ENCODE measurements around the gene DNAL4. TPM values are rescaled to one million over a fixed set of nuclear protein-coding genes. Genes with fewer than 3 reads are reported as not detected.
A peak's percentile ranks its signal among the peaks of the same experiment; 100 is the strongest.

The DNAL4 gene
- total RNA-seq = 4.7 and 6.1 TPM in 2 replicates

- Mint-ChIP-seq H3K4me1 (ENCODE audit: low read depth) (peaks cover 13% of the 10 kb centered on the region), H3K9me3 (no peaks in the 10 kb centered on the region), H3K27ac (peak within 1 kb of the TSS; percentile 59), H3K4me3 (ENCODE audit: low read depth) (peak within 1 kb of the TSS; percentile 86), H3K36me3 (ENCODE audit: low read depth) (no peaks in the 10 kb centered on the region), H3K27me3 (ENCODE audit: low read depth) (peaks cover 11% of the 10 kb centered on the region)
- peak; percentile 89 for DNase-seq (ENCODE audit: low spot score)
- intact Hi-C loops (cut with micrococcal nuclease) = loop anchor here (5.0 kb wide), 1 partner anchor 37 kb away; the partner anchor contains the start of gene SUN2
Observed at GRCh38 chr22:38793721-38794466, at the start of gene DNAL4. DNAL4 (minus strand) TSS chr22:38794143; CDS start chr22:38782731, 11,412 bp downstream.

- Mint-ChIP-seq H3K36me3 (ENCODE audit: low read depth) (no peaks in the 10 kb centered on the region), H3K27me3 (ENCODE audit: low read depth) (peaks cover 53% of the 10 kb centered on the region), H3K9me3 (no peaks in the 10 kb centered on the region), H3K4me3 (ENCODE audit: low read depth) (no peak overlapping the region), H3K4me1 (ENCODE audit: low read depth) (peaks cover 7% of the 10 kb centered on the region), H3K27ac (no peak overlapping the region)
- peak; percentile 45 for DNase-seq (ENCODE audit: low spot score)
- intact Hi-C loops (cut with micrococcal nuclease) = loop anchor here (5.0 kb wide), 1 partner anchor 76 kb away; no protein-coding TSS in a partner anchor
Observed at GRCh38 chr22:38843201-38843656, 49.3 kb upstream of the DNAL4 start.

- intact Hi-C loops (cut with micrococcal nuclease) = loop anchor here (5.0 kb wide), 1 partner anchor 75 kb away; no protein-coding TSS in a partner anchor
- Mint-ChIP-seq H3K4me1 (ENCODE audit: low read depth) (peaks cover 7% of the 10 kb centered on the region), H3K4me3 (ENCODE audit: low read depth) (peak overlapping the region; percentile 77), H3K9me3 (no peaks in the 10 kb centered on the region), H3K27me3 (ENCODE audit: low read depth) (peaks cover 52% of the 10 kb centered on the region), H3K36me3 (ENCODE audit: low read depth) (no peaks in the 10 kb centered on the region), H3K27ac (no peak overlapping the region)
- no peak for DNase-seq (ENCODE audit: low spot score)
Observed at GRCh38 chr22:38842512-38843200, 48.7 kb upstream of the DNAL4 start.

GRCh38 chr22:38841635-38842034 lies 47.7 kb upstream of the DNAL4 start:
- H3K36me3 Mint-ChIP-seq (ENCODE audit: low read depth) = no peaks in the 10 kb centered on the region
- H3K9me3 Mint-ChIP-seq = no peaks in the 10 kb centered on the region

GRCh38 chr22:38841211-38841610 lies 47.3 kb upstream of the DNAL4 start:
- H3K27me3 Mint-ChIP-seq (ENCODE audit: low read depth) = peaks cover 41% of the 10 kb centered on the region
- intact Hi-C loops (cut with micrococcal nuclease) = loop anchor here (5.0 kb wide), 1 partner anchor 74 kb away; no protein-coding TSS in a partner anchor
- H3K9me3 Mint-ChIP-seq = no peaks in the 10 kb centered on the region
- H3K27ac Mint-ChIP-seq = no peak overlapping the region
- H3K36me3 Mint-ChIP-seq (ENCODE audit: low read depth) = no peaks in the 10 kb centered on the region
- no peak for DNase-seq (ENCODE audit: low spot score)
- H3K4me3 Mint-ChIP-seq (ENCODE audit: low read depth) = no peak overlapping the region
- H3K4me1 Mint-ChIP-seq (ENCODE audit: low read depth) = peaks cover 7% of the 10 kb centered on the region

More at GRCh38 chr22:38841635-38842034, 47.7 kb upstream of the DNAL4 start:
- Mint-ChIP-seq H3K27ac (no peak overlapping the region), H3K4me1 (ENCODE audit: low read depth) (peaks cover 7% of the 10 kb centered on the region), H3K4me3 (ENCODE audit: low read depth) (no peak overlapping the region), H3K27me3 (ENCODE audit: low read depth) (peaks cover 44% of the 10 kb centered on the region)
- DNase-seq (ENCODE audit: low spot score) = no peak
- intact Hi-C loops (cut with micrococcal nuclease) = loop anchor here (5.0 kb wide), 1 partner anchor 74 kb away; no protein-coding TSS in a partner anchor

- DNase-seq (ENCODE audit: low spot score) = no peak
- H3K36me3 Mint-ChIP-seq (ENCODE audit: low read depth) = no peaks in the 10 kb centered on the region
- H3K9me3 Mint-ChIP-seq = no peaks in the 10 kb centered on the region
- intact Hi-C loops (cut with micrococcal nuclease) = loop anchor here (5.0 kb wide), 1 partner anchor 73 kb away; no protein-coding TSS in a partner anchor
- H3K4me3 Mint-ChIP-seq (ENCODE audit: low read depth) = no peak overlapping the region
- H3K27me3 Mint-ChIP-seq (ENCODE audit: low read depth) = peaks cover 36% of the 10 kb centered on the region
- H3K27ac Mint-ChIP-seq = no peak overlapping the region
- H3K4me1 Mint-ChIP-seq (ENCODE audit: low read depth) = peaks cover 7% of the 10 kb centered on the region
Observed at GRCh38 chr22:38840129-38840528, 46.2 kb upstream of the DNAL4 start.

- no peaks in the 10 kb centered on the region for H3K9me3 Mint-ChIP-seq
- no peak overlapping the region for H3K27ac Mint-ChIP-seq
- no peaks in the 10 kb centered on the region for H3K36me3 Mint-ChIP-seq (ENCODE audit: low read depth)
- peaks cover 7% of the 10 kb centered on the region for H3K4me1 Mint-ChIP-seq (ENCODE audit: low read depth)
- no peak overlapping the region for H3K4me3 Mint-ChIP-seq (ENCODE audit: low read depth)
- no peak for DNase-seq (ENCODE audit: low spot score)
- H3K27me3 Mint-ChIP-seq (ENCODE audit: low read depth) = peaks cover 33% of the 10 kb centered on the region
- intact Hi-C loops (cut with micrococcal nuclease) = loop anchor here (5.0 kb wide), 1 partner anchor 72 kb away; no protein-coding TSS in a partner anchor
Observed at GRCh38 chr22:38839686-38840085, 45.7 kb upstream of the DNAL4 start.

GRCh38 chr22:38837414-38837928 lies 43.5 kb upstream of the DNAL4 start:
- intact Hi-C loops (cut with micrococcal nuclease) = no loop called here
- Mint-ChIP-seq H3K4me1 (ENCODE audit: low read depth) (peaks cover 2% of the 10 kb centered on the region), H3K9me3 (no peaks in the 10 kb centered on the region), H3K4me3 (ENCODE audit: low read depth) (no peak overlapping the region), H3K36me3 (ENCODE audit: low read depth) (no peaks in the 10 kb centered on the region), H3K27ac (no peak overlapping the region), H3K27me3 (ENCODE audit: low read depth) (peaks cover 24% of the 10 kb centered on the region)
- DNase-seq (ENCODE audit: low spot score) = no peak

- no peaks in the 10 kb centered on the region for H3K9me3 Mint-ChIP-seq
- no peak overlapping the region for H3K4me3 Mint-ChIP-seq (ENCODE audit: low read depth)
- DNase-seq (ENCODE audit: low spot score) = no peak
- no peaks in the 10 kb centered on the region for H3K36me3 Mint-ChIP-seq (ENCODE audit: low read depth)
- H3K27ac Mint-ChIP-seq = no peak overlapping the region
- no peaks in the 10 kb centered on the region for H3K4me1 Mint-ChIP-seq (ENCODE audit: low read depth)
- intact Hi-C loops (cut with micrococcal nuclease) = no loop called here
- H3K27me3 Mint-ChIP-seq (ENCODE audit: low read depth) = peaks cover 15% of the 10 kb centered on the region
Observed at GRCh38 chr22:38835888-38836301, 42.0 kb upstream of the DNAL4 start.

GRCh38 chr22:38834991-38835390 lies 41.0 kb upstream of the DNAL4 start:
- Mint-ChIP-seq H3K4me1 (ENCODE audit: low read depth) (no peaks in the 10 kb centered on the region), H3K36me3 (ENCODE audit: low read depth) (no peaks in the 10 kb centered on the region), H3K4me3 (ENCODE audit: low read depth) (no peak overlapping the region), H3K9me3 (no peaks in the 10 kb centered on the region), H3K27me3 (ENCODE audit: low read depth) (peaks cover 6% of the 10 kb centered on the region), H3K27ac (no peak overlapping the region)
- intact Hi-C loops (cut with micrococcal nuclease) = no loop called here
- DNase-seq (ENCODE audit: low spot score) = no peak

- Mint-ChIP-seq H3K4me1 (ENCODE audit: low read depth) (no peaks in the 10 kb centered on the region), H3K4me3 (ENCODE audit: low read depth) (no peak overlapping the region), H3K27me3 (ENCODE audit: low read depth) (no peaks in the 10 kb centered on the region), H3K27ac (no peak overlapping the region), H3K36me3 (ENCODE audit: low read depth) (no peaks in the 10 kb centered on the region), H3K9me3 (no peaks in the 10 kb centered on the region)
- intact Hi-C loops (cut with micrococcal nuclease) = no loop called here
- no peak for DNase-seq (ENCODE audit: low spot score)
Observed at GRCh38 chr22:38834215-38834953, 40.4 kb upstream of the DNAL4 start.

GRCh38 chr22:38833061-38833460 lies 39.1 kb upstream of the DNAL4 start:
- H3K27ac Mint-ChIP-seq = no peak overlapping the region
- intact Hi-C loops (cut with micrococcal nuclease) = no loop called here
- H3K4me3 Mint-ChIP-seq (ENCODE audit: low read depth) = no peak overlapping the region
- H3K4me1 Mint-ChIP-seq (ENCODE audit: low read depth) = no peaks in the 10 kb centered on the region
- no peaks in the 10 kb centered on the region for H3K36me3 Mint-ChIP-seq (ENCODE audit: low read depth)
- DNase-seq (ENCODE audit: low spot score) = no peak
- H3K9me3 Mint-ChIP-seq = no peaks in the 10 kb centered on the region
- H3K27me3 Mint-ChIP-seq (ENCODE audit: low read depth) = no peaks in the 10 kb centered on the region
